Naive B cell (primary cell): ENCODE results near the gene VTA1. TPM values are rescaled to one million over a fixed set of nuclear protein-coding genes. Genes with fewer than 3 reads are reported as not detected.
A peak's percentile ranks its signal among the peaks of the same experiment; 100 is the strongest.
"Not testable (repeated sequence)": the region's sequence is repeated elsewhere in the genome, so short reads cannot be mapped to it uniquely, and the experiment has no call there.

Source experiments
- ATAC-seq, 2 donors: fragments of 150-1000 bp; cut with Tn5 transposase; 2 replicates each; pipeline ENCODE4 v1.10.0; 2021; ENCODE audit warnings: low read depth in 2 of 2, mild to moderate bottlenecking in 2 of 2, moderate library complexity in 2 of 2
- DNase-seq: peaks from one replicate; pipeline ENCODE4 v3.0.0; 2022
- H3K27ac Mint-ChIP-seq, 6 donors: one replicate each; pipeline ENCODE4 v1.8.0; 2020 to 2022; ENCODE audit warnings: mild to moderate bottlenecking in 6 of 6, mixed read lengths in 6 of 6, moderate library complexity in 5 of 6, inconsistent platforms in 2 of 6
- H3K27me3 Mint-ChIP-seq, 3 donors: one replicate each; pipeline ENCODE4 v1.8.0; 2021 to 2022; ENCODE audit warnings: mixed read lengths in 3 of 3, mild to moderate bottlenecking in 1 of 3
- H3K36me3 Mint-ChIP-seq, 2 donors: one replicate each; pipeline ENCODE4 v1.8.0; 2020 to 2022; ENCODE audit warnings: mixed read lengths in 2 of 2, inconsistent platforms in 1 of 2, mild to moderate bottlenecking in 1 of 2
- H3K4me1 Mint-ChIP-seq, 3 donors: one replicate each; pipeline ENCODE4 v1.8.0; 2020 to 2022; ENCODE audit warnings: mixed read lengths in 3 of 3, inconsistent platforms in 1 of 3, mild to moderate bottlenecking in 1 of 3, moderate library complexity in 1 of 3
- H3K4me3 Mint-ChIP-seq, 8 donors: one replicate each; pipeline ENCODE4 v1.8.0; 2020 to 2022; ENCODE audit warnings: mild to moderate bottlenecking in 8 of 8, mixed read lengths in 8 of 8, moderate library complexity in 8 of 8, inconsistent platforms in 2 of 8
- H3K9me3 Mint-ChIP-seq, 7 donors: one replicate each; pipeline ENCODE4 v1.8.0; 2020 to 2022; ENCODE audit warnings: mixed read lengths in 7 of 7, mild to moderate bottlenecking in 5 of 7, inconsistent platforms in 2 of 7, moderate library complexity in 1 of 7
- polyA plus RNA-seq, 6 donors: library from polyadenylated mRNA; unstranded; fragments of 300-500 nt; fragmentation: Illumina TruSeq; gene quantifications; one replicate each; pipeline ENCODE4 v1.2.3, GENCODE V29; 2021; ENCODE audit warnings: low read depth in 6 of 6

The VTA1 gene
- polyA plus RNA-seq, 6 donors from 2014 or later = 38.2 to 83.2 (median 61.5) TPM

GRCh38 chr6:142182004-142182403 lies 34.9 kb downstream of the VTA1 start:
- no peak for DNase-seq
- Mint-ChIP-seq H3K4me3 (no peak overlapping the region), H3K36me3 (peaks cover 34 to 46% of the 10 kb centered on the region in 2 donors), H3K9me3 (peaks cover 3 to 14% (median 13%) of the 10 kb centered on the region in 7 donors), H3K4me1 (peaks cover 7 to 28% (median 10%) of the 10 kb centered on the region in 3 donors), H3K27ac (peak overlapping the region in 2 of 6 donors; percentile 2 to 47), H3K27me3 (no peaks in the 10 kb centered on the region)
- no peak for ATAC-seq

- H3K4me1 Mint-ChIP-seq = peaks cover 7 to 28% (median 10%) of the 10 kb centered on the region in 3 donors
- H3K9me3 Mint-ChIP-seq = peaks cover 0 to 2% (median 0%) of the 10 kb centered on the region in 7 donors
- no peak overlapping the region for H3K27ac Mint-ChIP-seq
- H3K36me3 Mint-ChIP-seq = peaks cover 21 to 32% of the 10 kb centered on the region in 2 donors
- H3K27me3 Mint-ChIP-seq = no peaks in the 10 kb centered on the region
- no peak overlapping the region for H3K4me3 Mint-ChIP-seq
- ATAC-seq = no peak
- no peak for DNase-seq
These were observed 36.3 kb downstream of the VTA1 start for GRCh38 chr6:142183351-142183750.

GRCh38 chr6:142184307-142184706 lies 37.2 kb downstream of the VTA1 start:
- DNase-seq (no peak), ATAC-seq (no peak)
- Mint-ChIP-seq H3K36me3 (peaks cover 17 to 27% of the 10 kb centered on the region in 2 donors), H3K27ac (no peak overlapping the region), H3K4me3 (no peak overlapping the region), H3K27me3 (no peaks in the 10 kb centered on the region), H3K4me1 (peaks cover 7 to 28% (median 10%) of the 10 kb centered on the region in 3 donors), H3K9me3 (peaks cover 0 to 2% (median 0%) of the 10 kb centered on the region in 7 donors)

- H3K4me1 Mint-ChIP-seq = peaks cover 7 to 28% (median 10%) of the 10 kb centered on the region in 3 donors
These were observed 38.6 kb downstream of the VTA1 start for GRCh38 chr6:142185641-142186040.

GRCh38 chr6:142187209-142187608 lies 40.1 kb downstream of the VTA1 start:
- Mint-ChIP-seq H3K27me3 (no peaks in the 10 kb centered on the region), H3K4me1 (peaks cover 7 to 23% (median 10%) of the 10 kb centered on the region in 3 donors), H3K4me3 (no peak overlapping the region), H3K36me3 (peaks cover 9 to 19% of the 10 kb centered on the region in 2 donors), H3K27ac (peak overlapping the region in 1 of 6 donors; percentile 22), H3K9me3 (no peaks in the 10 kb centered on the region)
- DNase-seq (no peak), ATAC-seq (no peak)

More at GRCh38 chr6:142185641-142186040, 38.6 kb downstream of the VTA1 start:
- Mint-ChIP-seq H3K9me3 (peaks cover 0 to under 1% (median 0%) of the 10 kb centered on the region in 7 donors), H3K4me3 (no peak overlapping the region), H3K27ac (peak overlapping the region in 1 of 6 donors; percentile 25), H3K36me3 (peaks cover 18 to 21% of the 10 kb centered on the region in 2 donors), H3K27me3 (no peaks in the 10 kb centered on the region)
- DNase-seq (no peak), ATAC-seq (no peak)

GRCh38 chr6:142188341-142188740 lies 41.3 kb downstream of the VTA1 start:
- not testable (repeated sequence) for ATAC-seq, H3K27me3 Mint-ChIP-seq, H3K9me3 Mint-ChIP-seq, DNase-seq, H3K4me3 Mint-ChIP-seq
- Mint-ChIP-seq H3K27ac (peak overlapping the region in 1 of 6 donors; percentile 21), H3K4me1 (peaks cover 0 to 15% (median 5%) of the 10 kb centered on the region in 3 donors), H3K36me3 (peaks cover 0 to 12% of the 10 kb centered on the region in 2 donors)

- no peak for DNase-seq
- no peak for ATAC-seq
- Mint-ChIP-seq H3K9me3 (no peaks in the 10 kb centered on the region), H3K4me3 (no peak overlapping the region), H3K27me3 (no peaks in the 10 kb centered on the region), H3K36me3 (peaks cover 0 to 11% of the 10 kb centered on the region in 2 donors), H3K4me1 (peaks cover 0 to 21% (median 5%) of the 10 kb centered on the region in 3 donors), H3K27ac (no peak overlapping the region)
These were observed 42.0 kb downstream of the VTA1 start for GRCh38 chr6:142189057-142189456.

- Mint-ChIP-seq H3K27me3 (no peaks in the 10 kb centered on the region), H3K27ac (peak overlapping the region in 2 of 6 donors; percentile 24 to 34)
These were observed 45.3 kb downstream of the VTA1 start for GRCh38 chr6:142192343-142192742.

GRCh38 chr6:142193621-142194020 lies 46.6 kb downstream of the VTA1 start:
- H3K9me3 Mint-ChIP-seq = no peaks in the 10 kb centered on the region
- ATAC-seq = no peak
- DNase-seq = no peak
- H3K36me3 Mint-ChIP-seq = peaks cover 3 to 16% of the 10 kb centered on the region in 2 donors
- H3K4me3 Mint-ChIP-seq = no peak overlapping the region
- peak overlapping the region in 1 of 6 donors; percentile 13 for H3K27ac Mint-ChIP-seq
- H3K27me3 Mint-ChIP-seq = no peaks in the 10 kb centered on the region
- H3K4me1 Mint-ChIP-seq = peaks cover 11 to 29% (median 12%) of the 10 kb centered on the region in 3 donors

More at GRCh38 chr6:142192343-142192742, 45.3 kb downstream of the VTA1 start:
- ATAC-seq = no peak
- Mint-ChIP-seq H3K4me1 (peaks cover 10 to 29% (median 12%) of the 10 kb centered on the region in 3 donors), H3K4me3 (no peak overlapping the region), H3K36me3 (peaks cover 0 to 16% of the 10 kb centered on the region in 2 donors), H3K9me3 (no peaks in the 10 kb centered on the region)
- no peak for DNase-seq

GRCh38 chr6:142195862-142196541 lies 48.9 kb downstream of the VTA1 start:
- no peak for DNase-seq
- H3K27me3 Mint-ChIP-seq = no peaks in the 10 kb centered on the region
- H3K4me3 Mint-ChIP-seq = no peak overlapping the region
- peak overlapping the region in 1 of 6 donors; percentile 88 for H3K27ac Mint-ChIP-seq
- peaks cover 10 to 12% of the 10 kb centered on the region in 2 donors for H3K36me3 Mint-ChIP-seq
- no peak for ATAC-seq
- no peaks in the 10 kb centered on the region for H3K9me3 Mint-ChIP-seq
- peaks cover 12 to 29% (median 14%) of the 10 kb centered on the region in 3 donors for H3K4me1 Mint-ChIP-seq

GRCh38 chr6:142200846-142201628 lies 54.0 kb downstream of the VTA1 start:
- H3K27me3 Mint-ChIP-seq = no peaks in the 10 kb centered on the region
- H3K36me3 Mint-ChIP-seq = peaks cover 36 to 44% of the 10 kb centered on the region in 2 donors
- H3K4me3 Mint-ChIP-seq = no peak overlapping the region
- H3K9me3 Mint-ChIP-seq = no peaks in the 10 kb centered on the region
- DNase-seq (no peak), ATAC-seq (no peak)
- no peak overlapping the region for H3K27ac Mint-ChIP-seq
- peaks cover 3 to 11% (median 4%) of the 10 kb centered on the region in 3 donors for H3K4me1 Mint-ChIP-seq

- ATAC-seq = no peak
- H3K36me3 Mint-ChIP-seq = peaks cover 70 to 72% of the 10 kb centered on the region in 2 donors
- no peak overlapping the region for H3K27ac Mint-ChIP-seq
- no peak for DNase-seq
- peak overlapping the region in 1 of 8 donors; percentile 34 for H3K4me3 Mint-ChIP-seq
- H3K27me3 Mint-ChIP-seq = no peaks in the 10 kb centered on the region
- peaks cover 0 to 6% (median 0%) of the 10 kb centered on the region in 3 donors for H3K4me1 Mint-ChIP-seq
- peaks cover 8 to 37% (median 17%) of the 10 kb centered on the region in 7 donors for H3K9me3 Mint-ChIP-seq
These were observed 60.3 kb downstream of the VTA1 start for GRCh38 chr6:142207265-142207877.

GRCh38 chr6:142210606-142211005 lies 63.5 kb downstream of the VTA1 start:
- Mint-ChIP-seq H3K27me3 (no peaks in the 10 kb centered on the region), H3K9me3 (peaks cover 13 to 58% (median 35%) of the 10 kb centered on the region in 7 donors), H3K27ac (no peak overlapping the region), H3K36me3 (peaks cover 67 to 77% of the 10 kb centered on the region in 2 donors), H3K4me3 (peak overlapping the region in 1 of 8 donors; percentile 46), H3K4me1 (peaks cover 0 to 6% (median 3%) of the 10 kb centered on the region in 3 donors)
- DNase-seq (no peak), ATAC-seq (no peak)
